SU-DHL-6 (cell line): ENCODE results near the gene MUC3A.

Experiments
- EZH2phosphoT487 ChIP-seq: fragments of 200-600 bp; sonication (generic), shearing (Covaris generic); conservative IDR thresholded peaks from 2 replicates; pipeline ENCODE4 v1.6.1; 2018; ENCODE audit warnings: mild to moderate bottlenecking, antibody characterized with exemption, low read length, moderate library complexity, mixed read lengths
- TF ChIP-seq, protein P1 (sequence below): fragments of 200-600 bp; sonication (generic); IDR thresholded peaks from one replicate; pipeline ENCODE4 v1.5.1; 2017; ENCODE audit warnings: antibody characterized with exemption, mild to moderate bottlenecking, low read length, moderate library complexity; ENCODE audit not compliant: insufficient read depth, poor library complexity, severe bottlenecking

DNA sequence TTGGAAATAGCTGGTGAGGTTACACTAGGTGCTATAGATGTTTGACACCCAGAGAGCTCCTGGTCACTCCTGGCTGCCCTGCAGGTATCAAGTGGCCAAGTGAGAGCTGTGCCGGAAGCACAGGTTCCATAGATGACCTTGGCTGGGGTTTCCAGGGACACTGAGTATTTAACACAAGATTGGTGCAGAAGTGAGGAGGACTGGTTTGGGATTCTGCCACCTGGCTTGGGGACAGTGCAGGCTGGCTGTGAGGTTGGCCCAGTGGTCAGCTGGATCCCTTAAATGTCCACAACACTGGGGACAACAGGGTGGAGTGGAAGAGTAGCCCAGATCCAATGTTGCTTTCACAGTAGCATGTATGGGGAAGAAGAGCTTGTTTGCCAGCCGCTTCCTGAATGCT, 48.4 kb upstream of the MUC3A start:
- no peak for TF ChIP-seq EZH2phosphoT487
- TF ChIP-seq, protein P1, sequence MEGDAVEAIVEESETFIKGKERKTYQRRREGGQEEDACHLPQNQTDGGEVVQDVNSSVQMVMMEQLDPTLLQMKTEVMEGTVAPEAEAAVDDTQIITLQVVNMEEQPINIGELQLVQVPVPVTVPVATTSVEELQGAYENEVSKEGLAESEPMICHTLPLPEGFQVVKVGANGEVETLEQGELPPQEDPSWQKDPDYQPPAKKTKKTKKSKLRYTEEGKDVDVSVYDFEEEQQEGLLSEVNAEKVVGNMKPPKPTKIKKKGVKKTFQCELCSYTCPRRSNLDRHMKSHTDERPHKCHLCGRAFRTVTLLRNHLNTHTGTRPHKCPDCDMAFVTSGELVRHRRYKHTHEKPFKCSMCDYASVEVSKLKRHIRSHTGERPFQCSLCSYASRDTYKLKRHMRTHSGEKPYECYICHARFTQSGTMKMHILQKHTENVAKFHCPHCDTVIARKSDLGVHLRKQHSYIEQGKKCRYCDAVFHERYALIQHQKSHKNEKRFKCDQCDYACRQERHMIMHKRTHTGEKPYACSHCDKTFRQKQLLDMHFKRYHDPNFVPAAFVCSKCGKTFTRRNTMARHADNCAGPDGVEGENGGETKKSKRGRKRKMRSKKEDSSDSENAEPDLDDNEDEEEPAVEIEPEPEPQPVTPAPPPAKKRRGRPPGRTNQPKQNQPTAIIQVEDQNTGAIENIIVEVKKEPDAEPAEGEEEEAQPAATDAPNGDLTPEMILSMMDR = no peak
